COLO668 (cell line): ENCODE measurements around the gene SMOC2.
"Not testable (repeated sequence)": the region's sequence is repeated elsewhere in the genome, so short reads cannot be mapped to it uniquely, and the experiment has no call there.

ENCODE experiments used
- DNase-seq: peaks from one replicate; lab custom pipeline; 2025; ENCODE audit not compliant: unreplicated experiment; lab: John Stamatoyannopoulos, UW

Gene SMOC2

DNA sequence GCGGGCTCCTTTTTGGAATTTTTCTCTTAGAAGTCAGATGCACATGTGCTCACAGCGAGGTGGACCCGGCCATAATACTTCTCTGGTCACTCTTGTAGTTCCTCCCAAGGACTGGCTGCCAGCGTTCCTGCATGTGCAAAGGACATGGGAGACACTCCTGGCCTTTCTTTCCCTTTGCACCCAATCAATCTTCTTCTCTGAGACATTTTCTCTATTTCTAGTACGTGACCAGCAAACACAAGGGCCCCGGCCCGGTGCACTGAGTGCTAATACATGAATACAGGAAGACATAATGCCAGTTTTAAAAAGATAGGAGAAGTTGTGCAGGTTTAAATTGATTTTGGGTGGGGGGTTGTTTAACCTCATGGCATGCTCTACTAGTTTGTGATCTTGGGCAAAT, 233.6 kb downstream of the SMOC2 start:
- DNase-seq, result no peak

DNA sequence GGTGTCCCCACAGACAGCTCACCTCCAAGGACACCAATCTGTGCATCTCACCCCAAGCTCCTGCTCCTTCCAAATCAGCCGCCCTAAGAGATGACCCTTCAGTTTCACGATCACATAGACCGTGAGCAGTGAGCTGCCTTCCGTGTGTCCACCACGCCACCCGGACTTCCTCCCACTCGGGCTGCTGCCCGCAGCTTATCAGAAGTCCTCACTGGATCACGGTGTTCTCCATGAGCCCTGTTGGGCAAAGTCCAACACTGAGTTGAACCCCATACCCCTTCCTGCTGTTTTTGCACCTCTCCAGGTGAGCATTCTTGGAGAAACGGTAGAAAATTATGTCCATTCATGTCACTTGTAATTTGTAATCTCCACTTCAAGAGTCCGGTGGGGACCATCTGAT, 234.4 kb downstream of the SMOC2 start:
- DNase-seq, result no peak

DNA sequence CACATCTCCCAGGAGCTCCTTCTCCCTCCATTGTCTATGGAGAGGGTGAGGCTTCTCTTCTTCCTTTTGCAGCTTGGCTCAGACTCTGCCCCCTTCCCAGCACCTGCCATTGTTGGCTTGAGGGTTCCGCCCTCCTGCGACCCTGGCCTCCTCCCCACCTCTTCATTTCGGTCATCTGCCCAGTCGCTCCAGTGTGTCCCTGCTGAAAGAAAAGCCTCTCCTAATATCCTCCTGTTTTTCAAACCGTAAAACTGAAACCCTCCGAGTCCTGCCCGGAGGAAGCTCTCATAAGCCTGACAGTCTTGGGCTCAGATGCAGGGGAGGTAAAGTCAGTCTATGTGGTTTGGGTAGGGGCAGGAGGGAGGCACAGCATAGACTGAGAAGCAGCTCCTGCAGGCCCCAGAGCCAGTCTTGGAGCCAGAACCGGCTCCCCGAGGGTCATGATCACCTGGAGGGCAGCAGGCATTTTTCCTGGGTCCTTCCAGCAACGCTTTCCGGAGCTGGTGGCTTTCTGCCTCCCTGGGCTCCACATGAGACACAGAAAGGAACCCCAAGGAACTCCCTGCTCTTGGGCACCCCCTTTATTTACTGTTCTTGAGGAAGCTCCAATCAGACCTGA, 235.1 kb downstream of the SMOC2 start:
- DNase-seq, result no peak

DNA sequence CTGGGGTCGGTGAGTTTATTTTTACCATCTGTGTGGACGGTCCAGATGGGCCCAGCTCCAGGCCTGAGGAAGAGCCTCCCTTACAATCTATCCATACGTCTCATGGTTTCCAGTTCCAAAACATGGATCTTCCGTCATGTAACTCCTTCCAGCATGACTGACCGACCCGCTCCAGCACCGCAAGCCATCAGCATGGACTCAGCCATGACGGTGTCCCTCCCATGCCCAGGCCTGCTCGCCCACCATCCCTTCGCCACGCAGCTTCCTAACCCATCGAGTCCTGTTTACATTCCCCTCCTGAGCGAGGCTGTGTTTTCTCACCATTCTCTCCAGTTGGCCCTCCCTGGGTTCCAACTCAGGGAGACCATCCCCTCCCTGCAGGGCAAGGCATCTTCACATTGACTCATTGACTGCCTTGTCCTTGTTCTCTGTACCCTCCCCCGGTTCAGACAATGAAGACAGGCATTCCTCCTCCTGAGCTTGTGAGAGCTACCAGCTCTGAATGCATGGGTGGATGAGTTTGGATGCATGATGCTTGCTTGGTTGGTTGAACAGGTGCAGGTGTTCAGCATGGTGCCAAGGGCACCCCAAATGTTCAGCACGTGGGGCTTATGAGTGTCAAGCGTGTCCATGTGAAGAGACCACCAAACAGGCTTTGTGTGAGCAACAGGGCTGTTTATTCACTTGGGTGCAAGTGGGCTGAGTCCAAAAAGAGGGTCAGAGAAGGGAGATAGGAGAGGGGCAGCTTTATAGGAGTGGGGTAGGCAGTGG, 235.8 kb downstream of the SMOC2 start:
- DNase-seq, result no peak

DNA sequence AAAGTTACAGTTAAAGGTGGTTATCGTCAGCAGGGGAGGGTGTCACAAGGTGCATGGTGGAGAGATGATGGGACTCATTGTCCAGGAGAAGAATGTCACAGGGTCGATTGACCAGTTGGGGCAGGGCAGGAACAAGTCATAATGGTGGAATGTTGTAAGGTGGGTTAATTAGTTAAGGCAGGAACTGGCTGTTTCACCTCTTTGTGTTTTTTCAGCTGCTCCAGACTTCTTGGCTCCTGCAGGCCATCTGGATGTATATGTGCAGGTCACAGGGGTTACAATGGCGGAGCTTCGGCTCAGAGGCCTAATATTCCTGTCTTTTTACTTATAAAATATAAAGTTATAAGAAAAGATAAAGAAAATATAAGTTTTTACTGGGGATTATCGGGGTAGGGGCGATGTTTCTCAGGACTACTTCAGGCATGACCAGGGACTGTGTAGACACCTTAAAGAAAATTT, 236.4 kb downstream of the SMOC2 start:
- not testable (repeated sequence) for DNase-seq

DNA sequence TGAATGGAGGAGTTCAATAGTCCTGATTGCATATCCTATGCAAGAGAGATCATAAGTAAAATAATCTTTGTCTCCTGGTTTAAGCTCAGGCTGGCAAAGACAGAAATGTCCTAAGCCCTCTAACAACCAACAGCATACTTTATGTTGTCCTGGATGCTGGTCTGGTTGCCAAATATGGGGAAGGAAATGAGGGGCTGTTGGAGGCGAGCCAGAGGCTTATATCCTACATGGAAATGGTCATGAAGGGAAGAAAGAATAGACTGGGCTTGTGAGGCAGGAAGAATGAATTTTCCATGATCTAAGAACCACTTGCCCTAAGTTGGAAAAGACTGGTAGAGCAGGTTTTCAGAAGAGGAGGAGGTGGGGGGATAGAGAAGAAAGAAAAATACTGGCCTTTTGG, 237.1 kb downstream of the SMOC2 start:
- no peak for DNase-seq

DNA sequence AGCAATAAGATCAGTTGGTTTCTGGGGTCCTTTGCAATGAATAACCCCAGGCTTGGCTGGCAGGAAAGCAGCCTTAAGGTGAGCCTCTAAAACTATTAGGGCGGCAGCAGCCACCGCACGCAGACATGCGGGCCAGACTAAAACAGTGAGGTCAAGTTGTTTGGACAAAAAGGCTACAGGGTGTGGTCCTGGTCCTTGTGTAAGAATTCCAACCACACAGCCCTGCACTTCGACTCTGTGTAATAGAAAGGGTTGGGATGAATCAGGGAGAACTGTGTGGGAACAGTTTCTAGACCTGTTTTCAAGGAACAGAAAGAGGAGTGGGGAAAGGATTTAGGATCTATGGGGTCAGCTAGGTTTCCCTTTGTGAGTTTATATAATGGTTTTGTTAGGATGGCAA, 237.6 kb downstream of the SMOC2 start:
- DNase-seq, result no peak

DNA sequence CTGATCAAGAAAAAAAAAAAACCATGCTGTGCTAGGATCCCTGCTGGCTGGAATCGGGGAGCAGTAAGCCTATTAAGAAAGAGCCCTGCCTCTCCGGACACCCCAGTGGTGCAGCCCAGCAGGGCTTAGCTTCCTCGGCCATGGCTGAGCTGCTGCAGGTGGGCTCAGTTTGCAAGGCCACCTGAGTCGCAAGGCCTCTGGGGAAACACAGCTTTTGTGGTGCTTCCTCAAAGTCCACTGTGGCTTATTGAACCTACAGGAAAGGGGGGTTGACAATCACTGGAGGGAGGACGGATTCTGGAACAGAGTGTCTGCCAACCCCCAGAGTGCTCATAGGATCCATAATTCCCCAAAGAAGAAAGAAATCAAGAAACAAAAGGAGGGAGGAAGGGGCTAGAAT, 240.8 kb downstream of the SMOC2 start:
- no peak for DNase-seq

DNA sequence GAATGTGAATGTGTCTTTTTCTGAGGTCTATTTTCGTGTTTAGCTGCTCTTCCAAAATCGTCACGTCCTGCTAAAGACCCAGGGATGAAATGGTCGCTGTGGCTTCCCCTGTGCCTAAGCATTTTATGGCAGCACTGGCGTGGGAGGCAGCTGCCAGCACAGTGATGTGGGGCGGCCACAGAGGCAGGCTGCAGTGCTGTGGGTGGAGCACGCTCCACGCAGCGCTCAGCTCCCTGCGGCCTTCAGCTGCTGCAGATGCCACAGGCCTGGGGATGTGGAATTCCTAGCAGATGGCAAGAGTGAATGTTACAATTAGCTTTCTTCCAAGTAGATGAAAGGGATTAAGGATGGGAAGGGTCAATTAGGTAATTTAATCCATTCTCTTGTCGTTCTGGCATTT, 242.6 kb downstream of the SMOC2 start:
- no peak for DNase-seq

DNA sequence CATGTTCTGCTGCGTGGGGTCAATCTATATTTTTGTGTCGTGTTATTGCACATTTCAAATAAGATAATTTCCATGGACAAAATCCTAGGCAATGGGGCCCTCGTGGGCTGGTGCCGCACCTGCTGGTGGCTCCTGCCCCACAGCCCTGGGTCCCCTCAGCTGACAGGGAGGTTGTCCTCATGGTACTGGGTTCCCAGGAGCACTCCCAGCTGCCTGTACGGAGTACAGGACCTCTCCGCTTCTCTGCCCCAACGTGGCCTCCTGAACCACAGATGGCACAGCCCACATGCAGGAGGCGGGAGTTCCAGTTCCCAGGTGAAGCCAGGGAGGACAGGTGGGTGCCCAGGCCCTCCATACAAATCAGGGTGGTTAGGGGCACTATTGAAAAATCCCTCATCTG, 243.5 kb downstream of the SMOC2 start:
- DNase-seq, result no peak

DNA sequence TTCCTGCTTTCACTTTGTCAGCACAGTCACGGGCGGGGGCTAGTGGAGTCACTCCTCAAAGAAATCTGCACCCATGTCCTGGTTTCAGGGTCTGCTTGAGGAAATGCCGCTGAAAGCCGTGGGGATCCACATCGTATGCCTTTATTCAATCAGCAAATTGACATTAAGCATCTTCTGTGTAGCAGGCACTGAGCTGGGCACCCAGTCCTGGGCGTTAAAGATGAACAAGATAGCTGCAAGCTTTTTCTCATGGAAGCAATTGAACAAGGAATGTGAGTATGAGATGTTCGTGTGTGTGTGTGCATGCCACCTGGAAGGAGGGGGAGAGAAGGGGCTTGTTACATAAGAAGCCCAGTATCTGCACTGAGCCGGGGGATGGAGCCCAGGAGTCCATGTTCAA, 243.9 kb downstream of the SMOC2 start:
- DNase-seq, result no peak

DNA sequence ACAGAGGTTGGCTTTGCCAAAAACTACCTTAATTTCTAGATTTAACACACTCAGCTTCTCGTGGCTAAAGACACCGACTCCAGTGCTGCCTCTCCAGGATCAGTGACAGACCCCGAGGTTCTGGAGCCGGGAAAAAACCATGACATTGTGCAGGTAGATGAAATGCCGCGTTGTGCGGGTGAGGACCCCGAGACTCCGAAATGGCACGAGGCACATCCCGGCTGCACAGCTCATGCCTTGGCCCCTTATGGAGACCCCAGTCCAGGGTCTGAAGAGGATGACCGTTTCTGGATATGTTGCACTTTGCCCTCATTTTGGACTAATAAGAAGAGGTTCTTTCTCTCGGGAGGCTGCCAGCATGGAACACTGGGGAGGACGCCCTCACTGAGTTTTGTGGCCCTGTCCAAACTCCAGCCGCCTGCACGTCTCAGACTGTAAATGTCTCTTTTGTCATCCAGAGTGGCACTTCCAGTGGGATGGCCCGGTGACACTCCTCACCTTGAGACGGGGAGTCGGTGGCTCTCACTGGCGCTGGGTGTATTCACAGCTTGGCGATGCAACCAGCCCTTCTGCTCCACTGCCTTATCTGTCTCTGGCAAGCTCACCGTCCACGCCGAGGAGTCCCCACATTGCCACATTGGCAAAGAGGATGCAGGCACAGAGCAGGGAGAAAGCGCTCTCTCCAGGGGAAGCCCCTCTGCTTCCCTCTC, 245.2 kb downstream of the SMOC2 start:
- no peak for DNase-seq

DNA sequence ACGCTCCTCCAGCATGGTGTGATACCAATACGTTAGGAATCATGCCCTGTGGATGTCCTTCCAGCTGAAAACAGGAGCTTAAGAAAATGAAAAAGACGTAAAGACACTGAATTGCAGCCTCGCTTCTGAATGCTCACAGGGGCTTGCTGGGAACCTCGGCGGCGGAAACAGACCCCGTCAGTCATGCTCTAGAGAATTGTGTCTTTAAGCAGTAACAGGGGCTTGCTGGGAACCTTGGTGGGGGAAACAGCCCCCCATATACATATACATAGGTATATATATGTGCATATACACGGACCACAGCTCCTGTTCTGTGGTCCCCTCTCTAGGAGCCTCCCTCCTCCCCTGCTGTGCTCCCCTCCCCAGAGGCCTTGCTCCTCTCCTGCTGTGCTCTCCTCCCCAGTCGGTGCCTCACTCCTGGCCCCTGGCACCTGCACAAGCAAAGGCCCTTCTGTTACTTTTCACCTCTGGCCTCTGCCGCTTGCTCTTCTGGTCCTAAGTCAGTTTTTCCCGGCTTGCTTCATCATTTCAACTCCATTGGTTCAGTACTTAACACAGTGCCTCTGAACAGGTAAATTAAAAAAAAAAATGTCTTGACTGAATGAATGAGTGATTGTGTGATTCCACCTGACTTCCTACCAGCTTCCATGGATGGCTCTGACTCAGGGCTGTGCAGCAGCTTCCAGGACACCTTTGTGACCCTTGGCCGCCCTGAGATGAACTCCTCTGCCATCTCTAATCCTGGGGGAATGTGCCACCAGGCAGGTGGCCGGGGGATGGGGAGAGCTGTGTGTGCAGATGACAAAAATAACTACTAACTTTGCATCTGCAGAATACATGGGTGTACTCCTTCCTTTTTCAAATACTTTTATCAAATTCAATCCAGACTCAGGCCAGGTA, 246.1 kb downstream of the SMOC2 start:
- DNase-seq, result no peak

DNA sequence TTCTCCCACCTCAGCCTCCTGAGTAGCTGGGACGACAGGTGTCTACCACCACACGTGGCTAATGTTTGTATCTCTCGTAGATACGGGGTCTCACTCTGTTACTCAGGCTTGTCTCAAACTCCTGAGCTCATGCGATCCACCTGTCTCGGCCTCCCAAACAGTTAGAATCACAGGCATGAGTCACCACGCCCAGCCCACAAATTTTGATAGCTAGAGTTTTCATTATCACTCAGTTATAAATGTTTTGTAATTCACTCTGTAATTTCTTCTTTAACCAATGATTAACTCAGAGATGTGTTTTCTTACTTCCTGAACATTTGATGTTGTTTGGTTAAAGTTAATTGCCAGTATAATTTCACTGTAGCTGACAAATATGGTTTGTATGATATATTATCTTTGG, 249.3 kb downstream of the SMOC2 start:
- no peak for DNase-seq

DNA sequence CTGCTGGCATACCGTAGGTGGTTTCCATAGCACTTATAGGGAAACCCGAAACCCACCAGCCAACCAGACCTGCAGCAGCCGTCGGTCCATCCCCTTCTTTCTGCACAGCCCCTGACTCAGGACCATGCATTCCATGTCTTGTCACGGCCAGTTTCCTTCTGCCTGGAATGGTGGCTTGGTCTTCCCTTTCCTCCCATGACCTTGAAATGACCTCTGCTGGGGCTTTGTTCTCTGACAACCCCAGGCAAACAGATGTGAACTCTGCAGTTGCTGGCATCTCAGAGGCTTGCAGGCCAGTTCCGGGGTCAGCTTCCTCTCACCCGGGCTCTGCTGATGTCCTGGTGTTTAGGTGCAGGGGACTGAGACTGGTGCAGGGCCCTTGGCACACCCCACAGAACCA, 250.8 kb downstream of the SMOC2 start:
- DNase-seq, result no peak

DNA sequence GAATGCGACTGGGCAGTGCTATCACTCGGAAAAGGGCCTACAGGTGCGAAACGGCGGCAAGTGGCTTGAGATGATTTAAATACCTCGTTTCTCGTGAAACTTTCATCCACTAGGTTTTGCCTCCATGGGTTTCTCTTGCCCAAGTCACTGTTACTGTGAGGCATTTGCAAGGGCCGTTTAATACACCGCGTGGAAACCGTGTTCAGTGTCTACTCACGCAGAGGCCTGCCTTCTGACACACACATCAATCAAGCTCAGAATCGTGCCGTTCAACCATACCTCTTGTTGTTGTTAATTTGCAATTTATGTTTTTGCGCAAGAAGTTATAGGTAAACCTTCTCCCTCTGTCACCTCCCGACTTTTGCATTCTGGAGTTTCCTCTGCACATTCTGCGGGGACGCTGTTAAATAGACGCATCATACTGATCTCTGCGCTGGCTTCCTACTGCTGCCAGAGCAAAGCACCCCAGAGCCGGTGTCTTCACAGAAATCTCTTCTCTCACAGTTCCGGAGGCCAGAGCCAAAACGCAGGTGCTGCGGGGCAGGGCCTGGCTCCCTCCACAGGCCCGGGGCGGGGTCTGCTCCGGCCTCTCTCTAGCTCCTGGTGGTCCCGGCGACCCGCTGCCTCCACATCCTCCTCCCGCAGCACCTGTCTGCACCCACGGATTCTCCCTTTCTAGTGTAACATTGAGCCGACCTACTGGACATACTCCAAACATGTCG, 251.4 kb downstream of the SMOC2 start:
- no peak for DNase-seq

DNA sequence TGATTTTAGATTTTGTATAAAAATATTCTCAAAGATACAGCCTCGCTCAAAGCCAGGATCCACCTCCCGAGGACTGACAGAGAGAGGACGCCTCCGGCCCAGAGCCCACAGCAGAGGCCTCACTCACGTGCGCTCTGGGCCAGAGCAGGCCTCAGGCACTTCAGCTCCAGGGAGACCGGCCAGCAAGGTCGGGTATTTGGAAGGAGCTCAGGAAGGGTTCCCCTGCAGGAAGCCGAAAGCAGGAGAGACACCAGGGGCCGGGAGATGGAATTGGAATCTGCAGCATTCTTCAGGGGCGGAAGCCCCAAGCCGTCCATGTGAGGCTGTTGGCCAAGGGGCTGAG, 251.9 kb downstream of the SMOC2 start:
- not testable (repeated sequence) for DNase-seq

DNA sequence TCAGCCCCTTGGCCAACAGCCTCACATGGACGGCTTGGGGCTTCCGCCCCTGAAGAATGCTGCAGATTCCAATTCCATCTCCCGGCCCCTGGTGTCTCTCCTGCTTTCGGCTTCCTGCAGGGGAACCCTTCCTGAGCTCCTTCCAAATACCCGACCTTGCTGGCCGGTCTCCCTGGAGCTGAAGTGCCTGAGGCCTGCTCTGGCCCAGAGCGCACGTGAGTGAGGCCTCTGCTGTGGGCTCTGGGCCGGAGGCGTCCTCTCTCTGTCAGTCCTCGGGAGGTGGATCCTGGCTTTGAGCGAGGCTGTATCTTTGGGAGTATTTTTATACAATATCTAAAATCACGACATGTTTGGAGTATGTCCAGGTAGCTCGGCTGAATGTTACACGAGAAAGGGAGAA, 253.8 kb downstream of the SMOC2 start:
- not testable (repeated sequence) for DNase-seq

DNA sequence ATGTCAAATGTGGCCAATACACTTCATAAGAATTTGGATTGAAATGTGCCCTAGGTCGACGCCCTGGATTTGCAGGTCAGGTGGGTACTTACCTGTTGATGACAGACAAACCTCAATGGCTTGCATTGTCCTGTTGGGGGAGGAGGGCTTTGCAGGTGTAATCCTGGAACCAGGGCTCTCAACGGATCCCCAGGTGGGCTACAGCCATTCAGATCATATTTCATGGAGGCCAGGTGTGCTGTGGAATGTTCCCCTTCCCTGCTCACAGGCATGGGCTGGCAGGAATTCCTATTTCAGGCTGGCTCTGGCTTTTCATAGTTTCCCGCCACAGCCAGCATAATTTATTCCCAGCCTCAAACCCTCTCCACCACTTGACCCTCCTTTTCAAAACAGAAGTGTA, 254.7 kb downstream of the SMOC2 start:
- DNase-seq, result peak; percentile 62

DNA sequence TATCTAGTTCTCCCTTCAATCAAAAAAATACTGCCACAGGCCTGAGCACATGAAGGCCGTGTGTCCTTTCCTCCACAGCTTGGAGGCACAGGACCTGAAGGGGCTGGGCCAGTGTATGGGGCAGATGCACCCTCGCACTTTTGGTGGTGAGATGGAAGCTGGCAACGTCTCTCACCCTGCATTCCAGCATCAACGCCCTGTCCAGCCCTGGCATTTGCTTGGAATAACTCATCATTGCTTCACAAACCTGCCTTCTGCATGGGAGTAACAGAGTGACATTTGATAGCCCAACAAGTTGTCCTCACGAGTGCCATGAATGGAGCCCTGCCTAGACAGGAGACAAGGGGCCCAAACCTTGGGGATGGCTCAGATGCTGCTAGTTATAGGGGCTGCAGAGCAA, 257.9 kb downstream of the SMOC2 start:
- DNase-seq, result no peak
